GM12878 (cell line): ENCODE results near the gene TMEM140. TPM values are rescaled to one million over a fixed set of nuclear protein-coding genes. Genes with fewer than 3 reads are reported as not detected.

ENCODE experiments used
- BMI1 ChIP-seq: fragments of 450-650 bp; IDR thresholded peaks from 2 replicates; pipeline ENCODE4 v1.6.1; 2016; ENCODE audit warnings: mild to moderate bottlenecking, moderate library complexity, borderline replicate concordance
- CHD4 ChIP-seq: fragments of 200-600 bp; sonication (generic); IDR thresholded peaks from 2 replicates; pipeline ENCODE4 v1.6.1; 2016; ENCODE audit warnings: mild to moderate bottlenecking
- EED ChIP-seq: sonication (generic); IDR thresholded peaks from 2 replicates; pipeline ENCODE4 v1.6.1; 2016; ENCODE audit warnings: antibody characterized with exemption, low read depth
- EP300 ChIP-seq, 2 experiments: fragments of 150-350 bp in 1 of 2; IDR thresholded peaks; 2 replicates each; pipeline ENCODE4 v1.6.1; 2011 to 2012; ENCODE audit warnings: low read depth in 2 of 2, low read length in 2 of 2, borderline replicate concordance in 1 of 2, improper control_type of control experiment in 1 of 2, inconsistent platforms in 1 of 2; ENCODE audit not compliant: control insufficient read depth in 1 of 2
- RELB ChIP-seq: fragments of 450-650 bp; IDR thresholded peaks from 2 replicates; pipeline ENCODE4 v1.6.1; 2017; ENCODE audit warnings: low read depth, mild to moderate bottlenecking, moderate library complexity
- SKIL ChIP-seq: fragments of 450-650 bp; IDR thresholded peaks from 2 replicates; pipeline ENCODE4 v1.6.1; 2017; ENCODE audit warnings: mild to moderate bottlenecking, low read depth, inconsistent platforms; ENCODE audit not compliant: poor library complexity, severe bottlenecking
- SP1 ChIP-seq: IDR thresholded peaks from one replicate; pipeline ENCODE4 v1.6.1; 2011; ENCODE audit warnings: low read depth, low read length
- STAT1 ChIP-seq: fragments of 450-650 bp; conservative IDR thresholded peaks from 2 replicates; pipeline ENCODE4 v1.6.1; 2014; ENCODE audit warnings: antibody characterized with exemption, mild to moderate bottlenecking
- ZZZ3 ChIP-seq: IDR thresholded peaks from 2 replicates; pipeline ENCODE4 v1.6.1; 2011; ENCODE audit warnings: low read depth; ENCODE audit not compliant: control insufficient read depth, insufficient read length
- polyA plus RNA-seq, 11 experiments: library from polyadenylated mRNA; depleted of rRNA in 4 of 11; unstranded in 6 of 11; stranded (reverse) in 5 of 11; fragments of >200 nt; fragmentation: Nextera tagmentation in 4 of 11; fragmentation: Illumina TruSeq in 1 of 11; extraction: Ambion mirVana in 4 of 11; extraction: Trizol in 1 of 11; gene quantifications; 1 replicate in 1 of 11; 2 replicates in 10 of 11; pipeline versions ENCODE4 v1.2.1 to v1.2.3, GENCODE V29; 2011 to 2016; ENCODE audit warnings: inconsistent platforms in 2 of 11, missing spikeins in 2 of 11, low read depth in 1 of 11
- total RNA-seq, 4 experiments: library from RNA; depleted of rRNA in 3 of 4; stranded (reverse); fragments of >200 nt in 3 of 4; fragmentation: Illumina TruSeq in 1 of 4; extraction: Trizol in 1 of 4; gene quantifications; 2 replicates each; pipeline versions ENCODE4 v1.2.1 to v1.2.3, GENCODE V29; 2013 to 2021
- TF ChIP-seq, protein P1 (sequence below): fragments of 450-650 bp; IDR thresholded peaks from 2 replicates; pipeline ENCODE4 v1.6.1; 2016; ENCODE audit warnings: mild to moderate bottlenecking, moderate library complexity, borderline replicate concordance
- TF ChIP-seq, protein P2 (sequence below): fragments of 450-650 bp; IDR thresholded peaks from 2 replicates; pipeline ENCODE4 v1.6.1; 2017; ENCODE audit warnings: mild to moderate bottlenecking, moderate library complexity
- TF ChIP-seq, protein P3 (sequence below): fragments of 450-650 bp; IDR thresholded peaks from 2 replicates; pipeline ENCODE4 v1.6.1; 2017; ENCODE audit warnings: antibody characterized with exemption, mild to moderate bottlenecking, moderate library complexity

The TMEM140 gene
- total and polyA plus RNA-seq, 10 of the 15 experiments (the other 5 are each of a cell fraction or from before 2014, with no cell fraction given) = 0.85 to 20.7 (median 3.3) TPM

- TF ChIP-seq, protein P1, sequence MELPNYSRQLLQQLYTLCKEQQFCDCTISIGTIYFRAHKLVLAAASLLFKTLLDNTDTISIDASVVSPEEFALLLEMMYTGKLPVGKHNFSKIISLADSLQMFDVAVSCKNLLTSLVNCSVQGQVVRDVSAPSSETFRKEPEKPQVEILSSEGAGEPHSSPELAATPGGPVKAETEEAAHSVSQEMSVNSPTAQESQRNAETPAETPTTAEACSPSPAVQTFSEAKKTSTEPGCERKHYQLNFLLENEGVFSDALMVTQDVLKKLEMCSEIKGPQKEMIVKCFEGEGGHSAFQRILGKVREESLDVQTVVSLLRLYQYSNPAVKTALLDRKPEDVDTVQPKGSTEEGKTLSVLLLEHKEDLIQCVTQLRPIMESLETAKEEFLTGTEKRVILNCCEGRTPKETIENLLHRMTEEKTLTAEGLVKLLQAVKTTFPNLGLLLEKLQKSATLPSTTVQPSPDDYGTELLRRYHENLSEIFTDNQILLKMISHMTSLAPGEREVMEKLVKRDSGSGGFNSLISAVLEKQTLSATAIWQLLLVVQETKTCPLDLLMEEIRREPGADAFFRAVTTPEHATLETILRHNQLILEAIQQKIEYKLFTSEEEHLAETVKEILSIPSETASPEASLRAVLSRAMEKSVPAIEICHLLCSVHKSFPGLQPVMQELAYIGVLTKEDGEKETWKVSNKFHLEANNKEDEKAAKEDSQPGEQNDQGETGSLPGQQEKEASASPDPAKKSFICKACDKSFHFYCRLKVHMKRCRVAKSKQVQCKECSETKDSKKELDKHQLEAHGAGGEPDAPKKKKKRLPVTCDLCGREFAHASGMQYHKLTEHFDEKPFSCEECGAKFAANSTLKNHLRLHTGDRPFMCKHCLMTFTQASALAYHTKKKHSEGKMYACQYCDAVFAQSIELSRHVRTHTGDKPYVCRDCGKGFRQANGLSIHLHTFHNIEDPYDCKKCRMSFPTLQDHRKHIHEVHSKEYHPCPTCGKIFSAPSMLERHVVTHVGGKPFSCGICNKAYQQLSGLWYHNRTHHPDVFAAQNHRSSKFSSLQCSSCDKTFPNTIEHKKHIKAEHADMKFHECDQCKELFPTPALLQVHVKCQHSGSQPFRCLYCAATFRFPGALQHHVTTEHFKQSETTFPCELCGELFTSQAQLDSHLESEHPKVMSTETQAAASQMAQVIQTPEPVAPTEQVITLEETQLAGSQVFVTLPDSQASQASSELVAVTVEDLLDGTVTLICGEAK = no peak
- TF ChIP-seq EP300 (IDR thresholded peaks at IDR 0.05; ENCODE audit: borderline replicate concordance in 1 of 2, control insufficient read depth in 1 of 2, low read depth in 2 of 2, low read length in 2 of 2) = peak; percentile 94 to 95; a peak in 3 of 4 replicates
- TF ChIP-seq, protein P2, sequence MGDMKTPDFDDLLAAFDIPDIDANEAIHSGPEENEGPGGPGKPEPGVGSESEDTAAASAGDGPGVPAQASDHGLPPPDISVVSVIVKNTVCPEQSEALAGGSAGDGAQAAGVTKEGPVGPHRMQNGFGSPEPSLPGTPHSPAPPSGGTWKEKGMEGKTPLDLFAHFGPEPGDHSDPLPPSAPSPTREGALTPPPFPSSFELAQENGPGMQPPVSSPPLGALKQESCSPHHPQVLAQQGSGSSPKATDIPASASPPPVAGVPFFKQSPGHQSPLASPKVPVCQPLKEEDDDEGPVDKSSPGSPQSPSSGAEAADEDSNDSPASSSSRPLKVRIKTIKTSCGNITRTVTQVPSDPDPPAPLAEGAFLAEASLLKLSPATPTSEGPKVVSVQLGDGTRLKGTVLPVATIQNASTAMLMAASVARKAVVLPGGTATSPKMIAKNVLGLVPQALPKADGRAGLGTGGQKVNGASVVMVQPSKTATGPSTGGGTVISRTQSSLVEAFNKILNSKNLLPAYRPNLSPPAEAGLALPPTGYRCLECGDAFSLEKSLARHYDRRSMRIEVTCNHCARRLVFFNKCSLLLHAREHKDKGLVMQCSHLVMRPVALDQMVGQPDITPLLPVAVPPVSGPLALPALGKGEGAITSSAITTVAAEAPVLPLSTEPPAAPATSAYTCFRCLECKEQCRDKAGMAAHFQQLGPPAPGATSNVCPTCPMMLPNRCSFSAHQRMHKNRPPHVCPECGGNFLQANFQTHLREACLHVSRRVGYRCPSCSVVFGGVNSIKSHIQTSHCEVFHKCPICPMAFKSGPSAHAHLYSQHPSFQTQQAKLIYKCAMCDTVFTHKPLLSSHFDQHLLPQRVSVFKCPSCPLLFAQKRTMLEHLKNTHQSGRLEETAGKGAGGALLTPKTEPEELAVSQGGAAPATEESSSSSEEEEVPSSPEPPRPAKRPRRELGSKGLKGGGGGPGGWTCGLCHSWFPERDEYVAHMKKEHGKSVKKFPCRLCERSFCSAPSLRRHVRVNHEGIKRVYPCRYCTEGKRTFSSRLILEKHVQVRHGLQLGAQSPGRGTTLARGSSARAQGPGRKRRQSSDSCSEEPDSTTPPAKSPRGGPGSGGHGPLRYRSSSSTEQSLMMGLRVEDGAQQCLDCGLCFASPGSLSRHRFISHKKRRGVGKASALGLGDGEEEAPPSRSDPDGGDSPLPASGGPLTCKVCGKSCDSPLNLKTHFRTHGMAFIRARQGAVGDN = peak; percentile 76
- no peak for TF ChIP-seq ZZZ3
- TF ChIP-seq RELB = peak; percentile 83; the same call in 1 of the 2 replicates
- peak; percentile 85 for TF ChIP-seq EED
- TF ChIP-seq SP1 = peak; percentile 78
- peak; percentile 67; the same call in 1 of the 2 replicates for TF ChIP-seq BMI1
- peak; percentile 96 for TF ChIP-seq SKIL
- no peak for TF ChIP-seq CHD4
- TF ChIP-seq STAT1 = peak; percentile 48; the same call in 1 of the 2 replicates
- TF ChIP-seq, protein P3, sequence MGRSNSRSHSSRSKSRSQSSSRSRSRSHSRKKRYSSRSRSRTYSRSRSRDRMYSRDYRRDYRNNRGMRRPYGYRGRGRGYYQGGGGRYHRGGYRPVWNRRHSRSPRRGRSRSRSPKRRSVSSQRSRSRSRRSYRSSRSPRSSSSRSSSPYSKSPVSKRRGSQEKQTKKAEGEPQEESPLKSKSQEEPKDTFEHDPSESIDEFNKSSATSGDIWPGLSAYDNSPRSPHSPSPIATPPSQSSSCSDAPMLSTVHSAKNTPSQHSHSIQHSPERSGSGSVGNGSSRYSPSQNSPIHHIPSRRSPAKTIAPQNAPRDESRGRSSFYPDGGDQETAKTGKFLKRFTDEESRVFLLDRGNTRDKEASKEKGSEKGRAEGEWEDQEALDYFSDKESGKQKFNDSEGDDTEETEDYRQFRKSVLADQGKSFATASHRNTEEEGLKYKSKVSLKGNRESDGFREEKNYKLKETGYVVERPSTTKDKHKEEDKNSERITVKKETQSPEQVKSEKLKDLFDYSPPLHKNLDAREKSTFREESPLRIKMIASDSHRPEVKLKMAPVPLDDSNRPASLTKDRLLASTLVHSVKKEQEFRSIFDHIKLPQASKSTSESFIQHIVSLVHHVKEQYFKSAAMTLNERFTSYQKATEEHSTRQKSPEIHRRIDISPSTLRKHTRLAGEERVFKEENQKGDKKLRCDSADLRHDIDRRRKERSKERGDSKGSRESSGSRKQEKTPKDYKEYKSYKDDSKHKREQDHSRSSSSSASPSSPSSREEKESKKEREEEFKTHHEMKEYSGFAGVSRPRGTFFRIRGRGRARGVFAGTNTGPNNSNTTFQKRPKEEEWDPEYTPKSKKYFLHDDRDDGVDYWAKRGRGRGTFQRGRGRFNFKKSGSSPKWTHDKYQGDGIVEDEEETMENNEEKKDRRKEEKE = no peak
Measured at GRCh38 chr7:135186841-135187253, 39.0 kb downstream of the TMEM140 start (continued).
